Measurements from ENCODE around the gene OR2F1.

- no peak for TF ChIP-seq EP300 (IDR thresholded peaks at IDR 0.05)
- TF ChIP-seq POLR2AphosphoS5 (IDR thresholded peaks at IDR 0.05): no peak
- TF ChIP-seq CTCF (IDR thresholded peaks at IDR 0.05): no peak
Measured at GRCh38 chr7:143954544-143954943, at the start of gene OR2F1.
